Coronary artery (tissue), 2 donors: Measurements from ENCODE around the gene ADAMTS2.

Experiments used
- DNase-seq: peaks from one replicate; pipeline ENCODE4 v3.0.0-alpha.2; 2017; ENCODE audit warnings: low spot score
- H3K27ac ChIP-seq, 2 donors: fragments of 200-600 bp; sonication (generic); one replicate each; pipeline ENCODE4 v1.5.1; 2016 to 2019
- H3K4me3 ChIP-seq: fragments of 200-600 bp; sonication (generic); 2 replicates; pipeline ENCODE4 v1.5.1; 2016; ENCODE audit warnings: mild to moderate bottlenecking, moderate library complexity
- TF ChIP-seq, protein P1 (sequence below): fragments of 200-600 bp; sonication (generic); IDR thresholded peaks from one replicate; pipeline ENCODE4 v1.5.1; 2019; ENCODE audit warnings: antibody characterized with exemption

ADAMTS2 gene

DNA sequence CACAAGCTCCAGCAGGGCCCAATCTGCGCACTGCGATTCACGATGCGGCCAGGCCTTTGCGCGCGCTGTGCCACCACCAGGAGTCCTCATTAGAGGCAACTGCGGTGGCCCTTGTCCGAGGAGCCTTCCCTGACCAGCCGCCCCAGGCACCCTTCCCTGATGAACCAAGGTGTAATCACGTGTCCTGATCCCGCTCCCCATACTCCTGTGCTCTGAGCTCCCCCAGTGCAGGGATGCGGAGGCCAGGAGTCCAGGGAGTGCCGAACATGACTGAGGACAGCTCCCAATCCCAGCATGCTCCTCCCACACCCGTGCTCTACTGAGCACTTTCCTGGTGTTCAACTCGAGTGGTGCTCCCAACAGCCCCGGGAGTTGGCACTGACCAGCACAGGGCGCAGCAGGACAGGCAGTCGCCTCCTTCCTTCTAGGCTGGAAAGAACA is 150.3 kb downstream of the ADAMTS2 start:
- DNase-seq = no peak
- TF ChIP-seq, protein P1, sequence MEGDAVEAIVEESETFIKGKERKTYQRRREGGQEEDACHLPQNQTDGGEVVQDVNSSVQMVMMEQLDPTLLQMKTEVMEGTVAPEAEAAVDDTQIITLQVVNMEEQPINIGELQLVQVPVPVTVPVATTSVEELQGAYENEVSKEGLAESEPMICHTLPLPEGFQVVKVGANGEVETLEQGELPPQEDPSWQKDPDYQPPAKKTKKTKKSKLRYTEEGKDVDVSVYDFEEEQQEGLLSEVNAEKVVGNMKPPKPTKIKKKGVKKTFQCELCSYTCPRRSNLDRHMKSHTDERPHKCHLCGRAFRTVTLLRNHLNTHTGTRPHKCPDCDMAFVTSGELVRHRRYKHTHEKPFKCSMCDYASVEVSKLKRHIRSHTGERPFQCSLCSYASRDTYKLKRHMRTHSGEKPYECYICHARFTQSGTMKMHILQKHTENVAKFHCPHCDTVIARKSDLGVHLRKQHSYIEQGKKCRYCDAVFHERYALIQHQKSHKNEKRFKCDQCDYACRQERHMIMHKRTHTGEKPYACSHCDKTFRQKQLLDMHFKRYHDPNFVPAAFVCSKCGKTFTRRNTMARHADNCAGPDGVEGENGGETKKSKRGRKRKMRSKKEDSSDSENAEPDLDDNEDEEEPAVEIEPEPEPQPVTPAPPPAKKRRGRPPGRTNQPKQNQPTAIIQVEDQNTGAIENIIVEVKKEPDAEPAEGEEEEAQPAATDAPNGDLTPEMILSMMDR = no peak
- H3K27ac ChIP-seq = no peak overlapping the region
- H3K4me3 ChIP-seq = no peak overlapping the region

GRCh38 chr5:179194201-179194910 is 150.9 kb downstream of the ADAMTS2 start:
- H3K27ac ChIP-seq = no peak overlapping the region
- TF ChIP-seq, protein P1 = no peak
- H3K4me3 ChIP-seq = no peak overlapping the region
- DNase-seq = no peak

- Histone ChIP-seq H3K27ac (no peak overlapping the region), H3K4me3 (no peak overlapping the region)
- TF ChIP-seq, protein P1 = no peak
- no peak for DNase-seq
These were observed 151.5 kb downstream of the ADAMTS2 start for GRCh38 chr5:179193746-179194145.

DNA sequence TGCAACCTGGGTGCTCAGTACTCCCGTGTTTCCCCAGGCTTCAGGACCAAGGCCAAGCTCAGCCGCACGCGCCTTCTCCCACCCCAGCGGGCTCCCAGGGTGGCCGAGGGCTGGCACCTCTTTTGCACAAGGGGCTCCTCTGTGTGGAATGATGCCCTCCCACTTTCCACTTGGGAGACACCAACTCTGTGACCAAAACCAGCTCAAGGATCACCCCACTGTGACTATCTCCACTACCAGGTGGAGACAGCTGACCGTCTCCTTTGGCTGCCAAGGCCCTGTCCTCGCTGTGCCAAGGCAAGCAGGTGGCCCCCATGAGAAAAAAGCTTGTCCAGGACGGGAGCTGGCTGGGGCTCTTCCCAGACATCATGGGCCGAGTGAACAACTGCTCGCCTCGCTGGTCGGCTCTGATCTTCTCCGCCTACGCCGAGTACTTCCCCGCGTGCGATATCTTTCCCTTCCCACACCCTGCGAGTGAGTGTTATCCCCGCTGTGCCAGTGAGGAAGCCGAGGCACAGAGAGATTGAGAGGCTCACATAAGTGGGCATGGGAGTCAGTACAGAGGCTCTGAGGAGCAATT is 152.3 kb downstream of the ADAMTS2 start:
- Histone ChIP-seq H3K4me3 (no peak overlapping the region), H3K27ac (no peak overlapping the region)
- no peak for DNase-seq
- TF ChIP-seq, protein P1 = no peak

DNA sequence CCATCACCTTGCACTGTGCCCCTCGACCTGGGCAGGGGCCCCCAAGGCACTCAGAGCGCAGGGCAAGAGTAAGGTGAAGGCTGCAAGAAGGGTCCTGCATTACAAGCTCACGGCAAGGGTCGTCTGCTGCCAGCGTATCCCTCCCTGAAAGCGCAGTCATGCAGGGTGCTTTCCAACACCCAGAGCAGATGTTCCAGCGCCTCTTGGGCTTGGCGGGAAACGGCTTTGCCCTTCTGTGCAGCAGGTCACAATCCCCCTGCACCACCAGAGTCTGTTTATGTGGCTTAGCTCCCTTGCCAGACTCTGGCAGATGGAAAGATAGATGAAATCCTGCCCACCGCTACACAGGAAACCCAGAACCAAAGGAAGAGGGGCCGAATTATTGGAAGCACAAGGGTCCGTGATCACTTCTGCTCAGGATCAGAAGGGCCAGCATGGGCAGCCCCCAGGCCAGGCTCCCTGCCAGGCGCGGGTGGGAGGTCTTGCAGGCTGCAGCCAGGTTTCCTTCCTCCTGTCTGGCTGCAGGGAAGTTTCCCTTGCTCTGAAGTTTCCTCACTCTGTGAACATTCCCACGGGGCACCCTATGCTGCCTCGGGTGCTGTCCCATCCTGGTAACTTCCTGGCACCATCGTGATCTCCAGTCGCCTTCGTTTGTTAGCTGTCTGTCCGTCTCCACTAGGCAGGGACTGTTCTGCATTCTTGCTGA is 152.9 kb downstream of the ADAMTS2 start:
- TF ChIP-seq, protein P1 = no peak
- no peak overlapping the region for H3K4me3 ChIP-seq
- H3K27ac ChIP-seq = no peak overlapping the region
- DNase-seq = no peak

DNA sequence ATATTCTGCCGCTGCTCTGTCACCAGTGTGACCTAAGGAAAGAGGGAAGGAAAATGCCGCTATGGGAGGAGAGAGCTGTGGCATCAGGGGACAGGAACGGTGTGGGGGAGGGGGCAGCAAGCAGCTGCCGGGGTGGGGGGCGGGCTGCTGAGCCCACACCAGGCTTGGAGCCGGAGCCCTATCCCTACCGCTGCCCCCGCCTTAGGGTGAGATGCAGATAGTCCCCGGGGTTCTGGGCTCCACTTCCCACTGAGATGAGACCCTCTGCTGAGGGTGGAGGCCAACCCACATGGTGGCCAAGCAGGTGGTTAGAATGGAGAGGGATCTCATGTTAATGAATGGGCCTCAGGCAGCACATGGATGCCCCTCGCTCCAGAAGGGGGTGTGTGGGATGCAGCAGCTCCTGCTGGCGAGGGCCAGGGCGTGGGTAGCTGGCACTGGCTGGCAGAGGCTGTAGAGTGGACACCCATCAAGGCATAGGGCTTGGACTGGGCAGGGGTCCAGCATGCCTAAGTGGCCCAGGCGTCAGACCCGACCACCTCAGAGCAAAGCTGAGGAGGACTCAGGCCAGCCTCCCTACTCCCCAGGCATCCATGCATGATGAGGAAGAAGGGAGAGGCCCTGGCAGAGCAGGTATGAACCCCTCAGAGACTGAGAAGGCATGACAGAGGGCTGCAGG is 153.6 kb downstream of the ADAMTS2 start:
- no peak for DNase-seq
- no peak overlapping the region for H3K4me3 ChIP-seq
- no peak overlapping the region for H3K27ac ChIP-seq
- TF ChIP-seq, protein P1 = no peak
